HG03442 (cell line): ENCODE measurements around the gene TCF7L1.

Source experiments
- ATAC-seq: cut with Tn5 transposase; IDR thresholded peaks from one replicate; pipeline ENCODE4 v1.9.1; 2021; ENCODE audit warnings: mild to moderate bottlenecking, moderate library complexity; ENCODE audit not compliant: unreplicated experiment

Gene TCF7L1

DNA sequence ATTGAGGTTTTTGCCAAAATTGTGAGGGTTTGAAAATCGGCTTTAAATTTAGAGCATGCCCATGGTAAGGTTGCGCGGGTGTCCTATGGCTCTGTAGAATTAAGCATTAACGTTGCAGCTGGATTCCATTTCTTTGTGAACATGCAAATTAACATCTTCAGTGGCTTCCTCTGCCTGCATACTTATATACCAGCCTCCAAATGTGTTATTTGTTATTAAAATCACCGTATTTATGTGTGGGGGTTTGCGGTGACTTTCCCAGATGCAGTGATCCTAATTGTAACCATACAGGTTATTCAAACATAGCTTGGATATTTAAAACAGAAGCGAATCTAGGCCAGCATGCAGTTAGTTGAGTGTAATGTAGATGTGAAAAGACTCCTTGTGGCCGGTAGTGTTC, 114.4 kb downstream of the TCF7L1 start:
- ATAC-seq, result no peak

DNA sequence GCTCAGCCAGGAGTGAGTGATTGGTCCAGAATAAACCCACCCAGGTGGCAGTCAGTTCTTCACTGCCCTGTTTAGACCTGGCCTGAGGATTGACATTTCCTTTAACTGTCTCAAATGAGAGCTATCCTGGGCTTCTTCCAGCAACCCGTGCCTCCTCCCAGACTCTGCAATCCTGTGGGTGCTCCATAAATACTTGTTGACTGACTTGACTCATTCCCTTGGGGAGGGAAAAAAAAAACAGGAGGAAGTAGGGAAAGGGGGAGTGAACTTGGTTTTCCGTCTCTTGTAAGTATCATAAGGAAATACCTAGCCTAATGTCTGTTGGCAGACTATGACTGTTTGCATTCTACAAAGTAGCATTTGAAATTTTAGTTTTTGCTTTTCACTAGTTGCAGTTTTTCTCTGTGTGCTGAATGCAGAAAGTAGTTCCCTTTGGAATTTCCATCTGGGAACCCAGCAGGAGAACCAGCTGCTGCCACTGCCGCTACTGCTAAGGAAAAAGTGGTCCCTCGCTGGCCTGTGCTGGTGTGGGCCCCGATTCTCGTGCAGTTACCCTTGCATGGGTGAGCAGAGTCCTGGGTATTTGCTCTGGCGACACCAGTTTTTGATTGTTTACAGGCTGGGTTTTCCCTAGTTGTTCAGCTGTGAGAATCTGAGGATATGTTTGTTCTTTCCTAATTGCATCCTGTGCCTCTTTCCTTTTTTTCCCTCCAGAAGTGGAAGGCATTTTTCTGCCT, 115.7 kb downstream of the TCF7L1 start:
- no peak for ATAC-seq

DNA sequence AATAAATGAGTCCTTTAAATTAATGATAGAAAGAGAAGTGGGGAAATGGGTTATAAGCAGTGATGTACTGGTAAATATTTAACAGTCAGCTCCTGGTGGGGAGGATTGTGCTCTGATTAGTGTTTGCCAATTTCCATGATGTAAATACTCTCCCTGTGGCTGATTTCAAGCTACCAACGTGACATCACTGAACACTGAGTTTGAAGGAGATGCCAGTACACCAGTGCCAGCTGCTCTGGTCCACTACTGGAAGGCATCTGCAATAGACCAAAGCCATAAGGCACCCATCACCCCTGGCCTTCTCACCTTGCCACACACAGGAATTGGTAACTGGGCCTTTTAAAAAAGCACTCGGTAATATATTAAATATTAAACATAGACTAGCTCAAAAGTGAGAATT, 116.9 kb downstream of the TCF7L1 start:
- no peak for ATAC-seq

DNA sequence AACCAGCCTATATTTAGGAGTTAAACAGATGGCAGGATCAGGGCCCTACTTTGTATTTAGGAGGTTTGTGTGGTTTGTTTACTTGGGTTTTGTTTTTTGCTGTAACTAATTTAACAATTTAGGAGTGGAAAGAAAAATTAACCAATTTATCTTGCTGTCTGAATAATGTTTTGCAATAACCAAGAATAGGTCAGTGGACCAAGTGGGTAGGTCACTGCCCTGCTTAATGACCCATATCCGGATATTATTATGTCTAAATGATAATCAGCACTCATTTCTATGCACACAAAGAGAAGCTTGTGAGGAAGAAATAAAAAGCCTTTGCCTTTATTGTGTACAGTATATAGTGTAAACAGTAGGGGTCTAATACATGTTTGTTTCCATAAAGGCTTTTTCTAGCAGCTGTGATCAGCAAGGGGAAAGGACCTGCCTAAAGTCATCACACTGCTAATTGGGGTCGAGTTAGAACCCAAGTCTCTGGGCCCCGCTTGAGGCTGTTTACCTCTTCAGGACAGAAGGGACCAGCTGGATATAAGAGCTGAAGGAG, 118.0 kb downstream of the TCF7L1 start:
- no peak for ATAC-seq

DNA sequence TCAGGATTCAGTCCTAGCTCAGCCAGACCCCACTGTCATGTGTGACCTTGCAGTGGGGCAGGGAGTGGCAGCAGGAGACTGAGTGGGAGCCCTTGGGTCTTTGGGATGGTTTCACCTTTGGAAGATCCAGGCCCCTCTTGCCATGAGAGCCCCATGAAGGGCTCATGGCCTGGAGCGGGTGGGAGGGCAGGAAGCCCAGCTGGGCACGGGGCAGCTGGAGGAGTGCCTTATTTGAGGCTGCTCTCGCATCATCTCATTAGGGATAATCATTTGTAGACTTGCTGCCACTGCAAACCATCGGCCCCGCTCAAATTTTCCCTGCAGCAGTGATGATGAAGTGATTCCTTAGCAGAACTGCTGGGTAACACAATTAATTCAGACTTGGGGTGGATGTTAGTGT, 120.7 kb downstream of the TCF7L1 start:
- no peak for ATAC-seq

DNA sequence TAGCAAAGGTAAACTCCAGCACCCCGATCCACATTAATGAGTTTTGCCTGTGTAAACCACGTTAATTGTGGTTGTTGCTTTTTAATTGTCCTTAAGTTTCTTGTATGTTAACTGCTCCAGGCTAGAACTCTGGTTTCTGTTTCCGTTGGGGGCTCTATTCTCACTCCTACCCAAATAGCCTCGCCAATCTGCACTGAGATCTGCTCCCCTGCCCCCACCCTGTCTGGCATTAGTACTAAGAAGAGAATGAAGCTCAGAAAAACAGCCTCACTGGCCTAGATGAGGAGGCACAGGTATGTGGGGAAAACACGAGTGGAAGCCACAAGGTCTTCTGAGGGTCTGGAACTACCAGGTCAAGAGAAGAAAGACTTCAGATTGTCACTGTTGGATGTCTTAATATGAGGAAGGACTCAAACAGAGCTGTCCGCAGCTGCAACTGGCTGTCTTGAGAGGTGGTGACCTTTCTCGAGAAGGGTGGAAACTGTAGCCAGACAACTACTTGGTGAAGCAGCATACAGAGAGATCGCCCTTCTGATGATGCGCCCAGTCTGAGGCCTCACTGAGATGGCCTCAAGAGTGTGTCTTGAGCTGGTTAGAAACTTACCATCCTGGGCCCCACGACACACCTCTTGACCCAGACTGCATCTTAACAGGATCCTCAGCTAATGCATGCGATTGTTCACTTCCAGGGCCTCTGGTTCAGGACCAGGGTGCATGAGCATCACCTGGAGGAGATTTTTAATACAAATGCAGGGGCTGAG, 121.5 kb downstream of the TCF7L1 start:
- no peak for ATAC-seq

DNA sequence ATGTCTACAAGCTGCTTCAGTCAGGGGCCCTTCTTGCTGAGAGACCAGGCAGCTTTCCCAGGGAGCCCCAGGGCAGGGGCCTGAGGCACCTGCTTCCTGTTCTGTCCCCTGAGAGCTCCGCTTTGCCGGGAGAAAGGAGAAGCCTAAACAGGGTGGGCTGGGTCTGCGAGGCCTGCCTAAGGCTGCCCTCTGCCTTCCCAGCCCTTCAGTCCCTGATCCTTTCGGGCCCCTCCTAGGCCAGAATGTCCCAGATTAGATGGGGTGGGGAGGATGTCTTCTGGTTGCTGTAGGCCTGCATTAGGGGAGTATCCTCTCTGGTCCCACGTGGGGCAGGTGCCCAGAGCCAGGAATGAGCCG, 122.2 kb downstream of the TCF7L1 start:
- ATAC-seq, result no peak

DNA sequence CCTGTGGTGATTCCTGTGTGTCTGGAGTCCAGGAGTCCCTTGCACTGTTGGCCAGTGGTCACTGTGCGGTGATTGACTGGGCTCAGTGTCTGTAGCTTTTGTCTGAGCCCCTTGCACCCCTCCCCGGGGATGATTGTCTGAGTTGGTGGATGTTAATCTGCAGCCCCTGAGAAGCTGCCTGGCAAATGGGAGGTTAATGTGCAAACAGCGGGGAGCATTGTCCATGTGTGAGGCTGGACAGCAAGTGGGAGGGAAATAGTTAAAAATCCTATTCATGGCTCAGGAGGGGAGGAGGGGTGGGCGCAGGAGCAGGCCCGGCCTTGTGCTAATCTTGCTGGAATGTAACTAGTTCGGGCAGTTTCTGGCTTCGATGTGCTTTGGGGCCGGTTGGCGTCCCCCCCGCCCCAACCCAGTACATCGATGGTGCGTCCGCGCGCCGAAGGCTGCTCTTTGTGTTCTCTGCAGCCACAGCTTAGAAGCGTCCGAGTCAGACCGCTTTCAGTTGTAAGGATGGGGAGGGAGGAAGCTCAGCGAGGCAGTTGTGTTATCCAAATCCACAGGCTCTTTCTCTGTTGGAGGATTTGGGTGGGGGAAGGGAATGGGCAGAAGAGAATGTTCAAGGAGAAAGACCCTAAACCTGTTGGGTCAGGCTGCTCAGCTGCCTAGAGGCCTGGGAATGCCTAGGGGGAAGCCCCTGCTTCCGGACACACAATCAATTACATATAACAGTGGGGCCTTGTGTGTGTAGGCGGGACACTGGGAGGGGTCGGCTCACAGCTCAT, 122.8 kb downstream of the TCF7L1 start:
- no peak for ATAC-seq

DNA sequence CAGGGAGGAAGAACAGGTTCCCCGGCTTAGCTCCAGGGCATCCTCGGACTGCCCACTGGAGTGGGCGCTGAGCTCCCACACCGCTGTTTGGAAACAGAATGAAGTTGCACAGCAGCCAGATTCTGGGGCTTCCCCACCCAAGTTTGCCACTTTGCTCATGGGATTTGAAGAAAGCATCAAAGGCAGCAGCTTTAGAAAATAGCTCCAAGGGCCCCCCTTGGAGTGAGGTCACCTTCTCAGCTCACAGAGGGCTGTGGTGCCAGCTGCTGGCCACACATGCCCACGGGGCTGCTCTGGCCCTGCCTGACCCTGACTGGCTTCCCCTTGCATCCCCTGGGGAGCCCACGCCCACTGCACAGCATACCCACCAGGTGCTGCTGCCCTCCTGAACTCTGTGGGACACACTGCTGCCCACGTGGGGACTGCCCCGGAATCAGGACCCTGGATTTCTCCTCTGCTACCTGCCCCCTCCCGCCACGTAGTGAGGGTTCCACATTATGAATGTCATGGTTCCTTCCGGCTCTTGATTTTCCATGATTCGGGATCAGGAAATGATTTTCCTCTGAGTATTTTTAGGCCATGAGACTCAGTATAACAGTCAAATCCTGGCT, 124.3 kb downstream of the TCF7L1 start:
- no peak for ATAC-seq

DNA sequence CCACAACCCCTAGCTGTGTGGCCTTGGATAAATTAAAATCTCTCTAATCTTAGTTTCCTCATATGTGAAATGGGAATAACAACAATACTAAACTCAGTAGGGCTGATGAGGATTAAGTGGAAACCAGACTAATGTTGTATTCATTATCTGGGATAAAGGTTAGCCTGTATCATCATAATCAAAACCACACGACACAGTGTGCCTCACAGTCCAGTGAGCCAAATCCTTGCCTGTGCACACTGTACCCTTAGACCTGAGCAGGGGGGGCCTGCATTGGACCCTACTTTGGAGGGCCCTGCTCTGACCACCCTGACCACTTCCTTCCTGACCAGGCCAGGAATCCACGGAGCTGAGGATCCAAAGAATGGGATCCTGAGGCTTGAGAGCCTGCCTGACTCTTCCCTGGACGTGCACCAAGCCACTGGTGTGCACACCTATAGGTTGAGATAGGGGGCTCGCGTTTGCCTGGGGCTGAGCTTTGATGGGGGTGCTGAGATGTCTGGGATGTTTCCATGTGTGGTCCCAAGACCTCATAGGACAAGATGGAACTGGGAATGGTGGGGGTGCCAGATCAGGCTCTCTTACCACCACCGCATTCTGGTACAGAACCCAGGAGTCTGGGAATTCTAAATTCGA, 124.9 kb downstream of the TCF7L1 start:
- ATAC-seq, result no peak

DNA sequence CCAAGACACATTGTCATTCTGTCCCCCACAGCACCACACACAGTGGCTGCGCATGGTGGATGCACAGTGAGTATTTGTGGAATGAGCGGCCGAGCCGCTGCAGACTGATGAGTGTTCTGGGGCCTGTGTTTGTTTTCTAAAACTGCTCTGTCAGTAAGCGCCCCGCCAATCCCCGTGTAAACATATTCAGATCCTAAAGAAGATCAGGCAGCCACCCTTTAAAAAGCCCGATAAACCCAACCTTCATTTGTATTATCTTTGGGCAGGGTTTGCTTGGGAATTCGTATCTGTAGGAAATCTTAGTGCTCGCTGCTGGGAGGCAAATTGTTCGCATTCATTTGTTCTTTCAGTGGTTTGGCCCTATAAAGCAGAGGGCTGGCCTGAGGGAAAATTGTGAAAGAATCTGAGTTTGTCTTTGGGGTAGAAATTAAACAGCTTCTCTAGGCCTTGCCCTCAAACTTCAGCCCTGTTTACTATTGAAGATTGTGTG, 126.0 kb downstream of the TCF7L1 start:
- ATAC-seq, result no peak

DNA sequence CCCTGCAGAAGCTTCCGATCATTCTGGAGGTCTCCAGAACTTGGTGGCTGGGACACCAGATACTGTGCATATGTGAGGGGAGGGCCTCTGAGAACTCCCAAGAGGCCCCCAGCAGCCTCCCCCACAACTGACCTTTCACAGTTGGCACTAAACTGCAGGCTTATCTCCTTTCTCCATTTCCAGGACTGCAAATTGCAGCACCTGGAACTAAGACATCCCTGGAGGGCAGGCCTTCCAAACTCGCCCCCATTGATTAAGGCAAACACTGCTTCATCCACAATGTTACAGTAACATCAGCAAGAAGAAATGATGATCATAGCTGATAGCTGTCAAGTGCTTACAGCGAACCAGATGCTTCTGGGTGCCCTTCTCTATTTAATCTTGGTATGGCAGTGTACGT, 126.7 kb downstream of the TCF7L1 start:
- no peak for ATAC-seq

DNA sequence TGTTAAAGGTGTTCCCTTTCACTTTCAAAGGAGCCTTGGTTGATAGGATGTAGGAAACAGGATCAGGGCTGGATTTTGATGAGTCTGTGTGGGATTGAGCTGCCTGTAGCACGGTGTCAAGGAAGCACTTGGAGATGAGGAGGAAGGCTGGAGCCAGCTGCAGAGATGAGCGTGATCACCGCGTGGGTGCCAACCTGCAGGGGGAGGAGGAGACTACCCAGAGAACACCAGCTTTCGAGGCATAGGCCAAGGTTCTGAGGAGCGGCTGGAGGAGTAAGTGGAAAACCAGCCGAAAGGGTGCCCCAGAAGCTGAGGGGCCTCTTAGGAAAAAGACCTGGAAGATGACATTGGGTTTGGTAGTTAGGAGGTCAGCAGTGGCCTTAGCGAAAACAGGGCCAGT, 130.4 kb downstream of the TCF7L1 start:
- ATAC-seq, result no peak

DNA sequence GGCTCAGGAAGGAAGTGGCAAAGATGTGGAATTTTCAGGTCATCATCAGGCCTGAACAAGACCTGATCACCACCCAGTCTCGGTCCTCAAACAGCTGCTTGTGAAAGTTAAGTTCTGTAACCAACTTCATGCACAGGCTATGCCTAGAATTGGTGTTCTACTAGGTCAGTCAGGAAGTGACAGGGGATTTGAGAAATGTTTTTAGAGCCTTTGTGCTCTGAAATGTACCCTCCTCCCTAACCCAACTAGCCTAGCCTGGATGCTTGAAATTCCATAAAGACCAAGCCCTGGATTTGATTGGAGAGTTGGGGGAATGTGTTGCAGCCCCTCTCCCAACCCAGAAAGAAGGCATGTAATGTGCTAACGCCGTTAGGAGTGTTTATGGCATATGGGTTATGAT, 131.3 kb downstream of the TCF7L1 start:
- ATAC-seq, result no peak

DNA sequence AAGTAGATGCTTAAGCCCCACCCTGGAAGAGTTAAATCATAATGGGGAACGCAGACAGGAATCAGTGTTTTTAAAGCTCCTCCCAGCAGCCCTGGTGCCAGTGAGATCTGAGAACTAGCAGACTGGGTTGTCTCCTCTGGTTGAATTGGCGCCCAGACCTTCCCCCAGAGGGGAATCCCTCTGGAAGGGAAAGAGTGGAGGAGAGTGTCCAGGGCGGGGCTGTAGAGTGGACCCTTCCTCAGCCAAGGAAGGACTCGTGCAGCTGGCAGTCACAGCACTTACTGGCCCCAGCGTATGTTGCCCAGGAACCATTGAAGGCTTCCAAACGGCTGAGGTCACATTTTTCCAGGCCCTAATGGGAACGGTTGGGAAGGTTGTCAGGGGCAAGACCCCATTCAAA, 132.1 kb downstream of the TCF7L1 start:
- ATAC-seq, result no peak

DNA sequence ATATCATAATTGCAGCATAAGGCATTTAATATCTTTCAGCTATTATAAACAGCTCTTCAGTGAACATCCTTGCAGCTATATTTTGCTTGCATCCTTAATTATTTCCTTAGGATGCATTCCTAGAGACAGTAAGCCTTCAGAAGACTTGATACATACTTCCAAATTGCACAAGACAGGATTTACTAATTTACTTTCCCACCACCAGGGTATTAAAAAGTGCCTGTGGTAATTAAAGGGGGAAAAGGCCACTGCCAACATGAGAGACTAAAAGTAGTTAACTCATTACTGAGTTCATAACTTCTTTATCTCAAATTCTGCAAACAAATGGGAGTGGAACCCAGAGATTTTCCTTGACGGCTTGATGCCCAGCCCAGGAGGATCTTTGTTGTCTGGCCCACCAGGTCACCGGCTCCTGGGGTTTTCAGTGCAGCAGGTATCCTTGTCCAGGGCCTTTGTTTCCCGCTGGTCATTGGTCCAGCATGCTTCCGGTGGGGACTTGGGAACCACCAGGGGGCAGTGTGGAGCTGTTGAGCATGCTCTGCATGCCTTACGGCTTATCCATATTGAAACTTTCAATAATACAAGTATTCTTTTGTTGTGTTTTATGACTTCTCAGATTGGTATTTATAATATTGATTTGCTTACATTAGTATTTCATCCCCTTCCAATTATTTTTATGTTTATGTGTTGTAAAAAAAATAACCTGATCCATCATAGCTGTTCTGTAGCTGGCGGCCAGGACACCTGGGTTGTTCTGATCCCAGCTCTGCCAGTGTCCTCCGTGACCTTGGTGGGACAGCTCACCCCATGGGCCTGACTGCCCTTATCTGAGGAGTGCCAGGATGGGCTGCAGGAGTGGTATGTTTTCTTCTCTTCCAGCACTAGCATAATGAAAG, 133.2 kb downstream of the TCF7L1 start:
- peak; percentile 87 for ATAC-seq

DNA sequence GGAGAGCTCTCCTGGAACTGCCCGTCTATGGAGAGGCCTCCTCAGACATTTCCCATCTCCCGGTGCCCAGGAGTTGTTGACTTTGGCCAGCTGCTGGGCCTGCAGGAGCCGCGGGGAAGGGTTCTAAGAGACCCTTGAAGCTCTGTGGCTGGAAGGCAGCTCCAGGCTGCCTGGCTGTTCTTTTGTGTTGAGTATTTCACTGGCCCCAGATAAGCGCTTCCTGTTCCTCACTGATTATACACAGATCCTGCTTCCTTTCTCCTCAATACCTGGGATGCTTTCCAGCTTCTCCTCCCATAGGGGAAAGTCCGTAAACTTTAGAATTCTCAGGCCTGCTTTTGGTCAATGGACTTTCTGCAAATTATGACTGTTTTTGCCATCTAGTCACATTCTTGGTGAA, 136.8 kb downstream of the TCF7L1 start:
- ATAC-seq, result no peak

DNA sequence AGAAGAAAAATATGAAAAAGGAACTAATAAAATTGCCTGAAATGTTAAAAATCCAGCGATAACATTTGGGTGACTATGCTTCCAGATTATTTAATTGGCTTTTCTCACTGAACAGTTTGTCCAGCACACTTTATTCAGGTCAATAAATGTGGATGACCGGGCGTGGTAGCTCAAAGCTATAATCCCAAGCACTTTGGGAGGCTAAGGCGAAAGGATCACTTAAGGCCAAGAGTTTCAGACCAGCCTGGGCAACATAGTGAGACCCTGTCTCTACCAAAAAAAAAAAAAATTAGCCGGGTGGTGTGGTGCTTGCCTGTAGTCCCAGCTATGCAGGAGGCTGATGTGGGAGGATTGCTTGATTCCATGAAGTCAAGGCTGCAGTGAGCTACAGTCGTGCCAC, 139.2 kb downstream of the TCF7L1 start:
- ATAC-seq, result no peak
